Caki2 (cell line): ENCODE measurements around the gene ZNF174. TPM values are rescaled to one million over a fixed set of nuclear protein-coding genes. Genes with fewer than 3 reads are reported as not detected.

Experiments
- DNase-seq: peaks from one replicate; pipeline ENCODE4 v3.0.0-alpha.2; 2015; ENCODE audit warnings: low read depth
- in situ Hi-C: cut with HindIII; loops from 2 replicates; pipeline ENCODE4 v1.10.0; 2016; ENCODE audit warnings: low sequenced_read_pairs, low pct_unique_long_range_greater_than_20kb, mixed read lengths
- total RNA-seq: library from RNA; depleted of rRNA; stranded (reverse); fragments of >200 nt; shearing (Covaris generic); gene quantifications from 2 replicates; pipeline ENCODE4 v1.2.3, GENCODE V29; 2014; ENCODE audit warnings: low replicate concordance; rRNA removed

Gene ZNF174
- total RNA-seq, result 16.4 and 27.0 TPM in 2 replicates

- in situ Hi-C loops, result no loop called here
- DNase-seq, result peak; percentile 100
Observed at GRCh38 chr16:3400779-3401688, at the start of gene ZNF174, which contains the start of gene ZSCAN32. Gene ZNF174, plus strand, starts transcription at chr16:3401215. Its CDS starts 790 bp downstream, at chr16:3402005. Gene ZSCAN32, minus strand, starts transcription at chr16:3401004. Its CDS starts 3,447 bp downstream, at chr16:3397557.

GRCh38 chr16:3355589-3355988, 45.4 kb upstream of the ZNF174 start, which contains the start of gene OR2C1:
Gene OR2C1, plus strand, starts transcription at chr16:3355889. Its CDS starts 52 bp downstream, at chr16:3355941.
- DNase-seq, result no peak
- in situ Hi-C loops, result no loop called here

- DNase-seq, result no peak
- in situ Hi-C loops, result no loop called here
Observed at GRCh38 chr16:3356118-3356517, 44.9 kb upstream of the ZNF174 start.

- in situ Hi-C loops, result no loop called here
Observed at GRCh38 chr16:3358871-3359270, 42.1 kb upstream of the ZNF174 start.

GRCh38 chr16:3362931-3363330, 38.1 kb upstream of the ZNF174 start:
- no peak for DNase-seq
- in situ Hi-C loops, result no loop called here

More at GRCh38 chr16:3358871-3359270, 42.1 kb upstream of the ZNF174 start:
- no peak for DNase-seq

DNA sequence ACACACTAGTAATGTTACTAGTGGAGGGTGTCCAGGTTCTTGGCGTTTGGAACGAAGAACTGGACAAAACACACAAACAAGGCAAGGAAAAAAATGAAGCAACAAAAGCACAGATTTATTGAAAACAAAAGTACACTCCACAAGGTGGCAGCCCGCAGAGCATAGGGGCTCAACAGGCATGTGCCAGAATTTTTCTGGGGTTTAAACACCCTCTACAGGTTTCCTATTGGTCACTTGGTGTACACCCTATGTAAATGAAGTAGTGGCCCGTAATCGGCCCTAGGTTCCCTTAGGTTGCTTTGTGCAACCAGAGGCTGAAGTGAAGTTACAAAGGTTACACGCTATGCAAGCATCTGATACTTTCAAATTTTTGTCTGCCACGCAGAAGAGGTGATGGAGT, 37.2 kb upstream of the ZNF174 start:
- in situ Hi-C loops, result no loop called here
- peak; percentile 60 for DNase-seq

GRCh38 chr16:3364774-3365427, 36.1 kb upstream of the ZNF174 start:
- in situ Hi-C loops, result no loop called here
- peak; percentile 99 for DNase-seq

DNA sequence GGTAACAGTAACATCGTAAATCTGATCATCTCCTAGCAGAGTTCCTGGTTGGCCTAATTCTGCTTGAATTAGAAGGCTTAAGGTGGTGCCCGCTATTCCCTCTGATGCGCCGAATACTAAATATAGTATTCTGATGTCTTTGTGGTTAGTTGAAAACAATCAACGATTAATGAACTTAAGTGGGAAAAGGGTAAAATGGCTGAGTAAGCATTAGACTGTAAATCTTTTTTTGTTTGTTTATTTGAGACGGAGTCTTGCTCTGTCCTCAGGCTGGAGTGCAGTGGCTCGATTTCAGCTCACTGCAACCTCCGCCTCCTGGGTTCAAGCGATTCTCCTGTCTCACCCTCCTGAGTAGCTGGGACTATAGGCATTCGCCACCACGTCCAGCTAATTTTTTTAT, 31.9 kb upstream of the ZNF174 start:
- DNase-seq, result no peak
- in situ Hi-C loops, result no loop called here

- no peak for DNase-seq
- in situ Hi-C loops, result no loop called here
Observed at GRCh38 chr16:3375680-3376079, 25.3 kb upstream of the ZNF174 start.

DNA sequence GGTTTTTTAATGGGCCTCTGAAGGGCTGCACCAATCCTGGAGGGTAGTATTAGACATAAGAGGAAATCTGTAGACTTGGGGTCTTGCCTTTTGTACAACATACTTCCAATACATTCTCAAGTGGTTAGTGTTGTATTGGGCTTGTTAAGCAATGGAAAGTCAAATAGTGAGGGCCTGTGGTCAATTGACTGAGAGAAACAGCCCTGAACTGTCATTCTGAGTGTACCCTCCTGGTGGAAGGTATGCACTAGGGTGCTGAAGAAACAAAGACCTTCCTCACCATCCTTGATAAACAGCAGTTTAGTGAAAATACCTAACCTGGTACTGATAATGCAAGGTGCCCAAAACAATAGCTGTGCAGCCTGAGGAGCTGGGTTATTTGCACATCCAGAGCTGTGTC, 23.1 kb upstream of the ZNF174 start:
- in situ Hi-C loops, result no loop called here
- DNase-seq, result no peak

DNA sequence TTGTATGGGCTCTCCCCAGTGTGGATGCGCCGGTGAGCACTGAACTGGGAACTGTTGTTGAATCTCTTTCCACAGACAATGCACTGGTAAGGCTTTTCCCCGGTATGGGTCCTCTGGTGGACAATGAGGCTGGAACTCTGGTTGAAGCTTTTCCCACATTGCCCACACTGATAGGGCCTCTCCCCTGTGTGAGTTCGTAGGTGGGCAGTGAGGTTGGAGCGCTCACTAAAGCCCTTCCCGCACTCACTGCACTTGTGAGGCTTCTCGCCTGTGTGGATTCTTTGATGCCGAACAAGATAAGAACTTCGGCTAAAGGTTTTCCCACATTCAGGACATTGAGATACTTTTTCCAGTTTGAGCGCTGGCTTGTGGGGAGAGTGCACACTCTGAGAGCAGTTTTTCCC, 18.0 kb upstream of the ZNF174 start:
- in situ Hi-C loops, result no loop called here
- DNase-seq, result peak; percentile 33

- in situ Hi-C loops, result no loop called here
- no peak for DNase-seq
Observed at GRCh38 chr16:3388325-3388724, 12.7 kb upstream of the ZNF174 start.

DNA sequence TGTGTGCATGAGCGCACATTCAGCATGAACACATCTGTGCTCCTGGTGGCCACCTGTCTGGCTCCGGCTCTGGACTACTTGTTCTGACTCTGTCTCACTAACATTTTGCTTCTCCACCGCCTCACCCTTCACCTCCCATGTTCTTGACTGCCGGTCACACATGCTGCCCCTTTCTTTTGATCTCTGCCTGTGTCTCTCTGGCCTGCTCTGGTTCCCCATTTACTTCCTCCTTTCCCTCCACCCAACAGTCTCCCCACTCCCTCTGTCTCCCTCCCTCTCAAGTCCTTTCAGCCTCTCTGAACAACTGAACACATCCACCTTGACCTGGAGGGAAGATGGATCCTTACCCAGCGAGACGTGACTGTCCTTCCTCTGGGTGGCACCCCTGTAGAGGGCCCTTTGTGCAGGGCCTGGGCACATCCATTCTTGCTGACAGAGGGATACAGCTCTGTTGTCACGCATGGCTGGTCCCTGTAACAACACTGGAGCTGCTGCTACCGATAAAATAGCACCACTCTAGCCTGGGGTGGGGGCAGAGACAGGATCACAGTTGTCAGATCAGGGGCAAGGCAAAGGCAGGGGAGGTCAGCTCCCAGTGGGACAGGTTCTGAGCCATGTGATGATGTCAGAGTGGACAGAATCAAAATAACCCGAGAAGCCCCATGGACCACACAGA, 11.2 kb upstream of the ZNF174 start:
- in situ Hi-C loops, result no loop called here

GRCh38 chr16:3400446-3400778, 603 bp upstream of the ZNF174 start:
- no peak for DNase-seq
- in situ Hi-C loops, result no loop called here

More for the DNA sequence above, 11.2 kb upstream of the ZNF174 start:
- no peak for DNase-seq

DNA sequence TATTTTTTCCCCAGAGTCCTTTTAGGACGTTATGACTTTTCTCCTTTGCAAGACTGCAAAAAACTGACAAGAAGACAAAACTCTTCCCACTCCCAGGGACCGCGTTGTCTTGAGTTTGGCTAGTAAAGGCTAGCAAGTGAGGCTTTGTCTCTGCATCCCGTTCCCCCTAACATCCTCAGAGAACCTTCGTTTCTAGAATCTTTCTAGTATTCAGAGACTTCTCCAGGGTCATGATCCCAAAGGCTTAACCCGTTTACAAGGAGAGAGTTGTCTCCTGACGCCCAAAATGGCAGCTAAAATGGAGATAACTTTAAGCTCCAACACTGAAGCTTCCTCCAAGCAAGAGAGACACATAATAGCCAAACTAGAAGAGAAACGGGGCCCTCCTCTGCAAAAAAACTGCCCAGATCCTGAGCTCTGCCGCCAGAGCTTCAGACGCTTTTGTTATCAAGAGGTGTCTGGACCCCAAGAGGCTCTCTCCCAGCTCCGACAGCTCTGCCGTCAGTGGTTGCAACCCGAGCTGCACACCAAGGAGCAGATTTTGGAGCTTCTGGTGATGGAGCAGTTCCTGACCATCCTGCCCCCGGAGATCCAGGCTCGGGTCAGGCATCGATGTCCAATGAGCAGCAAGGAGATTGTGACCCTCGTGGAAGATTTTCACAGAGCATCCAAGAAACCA, 843 bp downstream of the ZNF174 start:
- DNase-seq, result peak; percentile 42
- in situ Hi-C loops, result no loop called here

- peak; percentile 22 for DNase-seq
- in situ Hi-C loops, result no loop called here
Observed at GRCh38 chr16:3408561-3409197, 7.7 kb downstream of the ZNF174 start.

GRCh38 chr16:3413730-3414379, 12.8 kb downstream of the ZNF174 start:
- in situ Hi-C loops, result no loop called here
- DNase-seq, result no peak
